Activated naive CD4-positive, alpha-beta T cell treated with anti-CD3 and anti-CD28 coated beads, Interleukin-2, amount 10 ng/mL, durations not matched to agents 7 days and 5 days (primary cell): ENCODE measurements around the gene CTDSPL.

ENCODE experiments used
- CTCF ChIA-PET: fragments of 350-600 bp; sonication (Branson Sonifier 250); formaldehyde crosslinking; loops from one replicate; lab custom pipeline; 2021; ENCODE audit warnings: antibody characterized with exemption; lab: Charles Lee
- DNase-seq: peaks from one replicate; pipeline ENCODE4 v3.0.0-alpha.2; 2020
- H3K27ac Mint-ChIP-seq: one replicate; pipeline ENCODE4 v1.8.0; 2021; ENCODE audit warnings: mild to moderate bottlenecking, moderate library complexity, mixed read lengths
- H3K27me3 Mint-ChIP-seq: one replicate; pipeline ENCODE4 v1.8.0; 2021; ENCODE audit warnings: mild to moderate bottlenecking, mixed read lengths
- H3K36me3 Mint-ChIP-seq: one replicate; pipeline ENCODE4 v1.8.0; 2021; ENCODE audit warnings: mixed read lengths
- H3K4me1 Mint-ChIP-seq: one replicate; pipeline ENCODE4 v1.8.0; 2021; ENCODE audit warnings: mixed read lengths
- H3K4me3 Mint-ChIP-seq: one replicate; pipeline ENCODE4 v1.8.0; 2021; ENCODE audit warnings: mild to moderate bottlenecking, moderate library complexity, mixed read lengths
- H3K9me3 Mint-ChIP-seq: one replicate; pipeline ENCODE4 v1.8.0; 2021; ENCODE audit warnings: mixed read lengths

Gene CTDSPL

GRCh38 chr3:37940242-37940908, 78.7 kb downstream of the CTDSPL start:
- Mint-ChIP-seq H3K27ac (no peak overlapping the region), H3K36me3 (no peaks in the 10 kb centered on the region), H3K27me3 (peaks cover 4% of the 10 kb centered on the region), H3K4me1 (peaks cover 2% of the 10 kb centered on the region), H3K4me3 (no peak overlapping the region), H3K9me3 (no peaks in the 10 kb centered on the region)
- CTCF ChIA-PET, result interaction anchor here (0.5 to 1.9 kb wide), 2 partner anchors 27 to 59 kb away, joined by 3 to 7 read pairs; no protein-coding TSS in a partner anchor
- DNase-seq, result no peak

DNA sequence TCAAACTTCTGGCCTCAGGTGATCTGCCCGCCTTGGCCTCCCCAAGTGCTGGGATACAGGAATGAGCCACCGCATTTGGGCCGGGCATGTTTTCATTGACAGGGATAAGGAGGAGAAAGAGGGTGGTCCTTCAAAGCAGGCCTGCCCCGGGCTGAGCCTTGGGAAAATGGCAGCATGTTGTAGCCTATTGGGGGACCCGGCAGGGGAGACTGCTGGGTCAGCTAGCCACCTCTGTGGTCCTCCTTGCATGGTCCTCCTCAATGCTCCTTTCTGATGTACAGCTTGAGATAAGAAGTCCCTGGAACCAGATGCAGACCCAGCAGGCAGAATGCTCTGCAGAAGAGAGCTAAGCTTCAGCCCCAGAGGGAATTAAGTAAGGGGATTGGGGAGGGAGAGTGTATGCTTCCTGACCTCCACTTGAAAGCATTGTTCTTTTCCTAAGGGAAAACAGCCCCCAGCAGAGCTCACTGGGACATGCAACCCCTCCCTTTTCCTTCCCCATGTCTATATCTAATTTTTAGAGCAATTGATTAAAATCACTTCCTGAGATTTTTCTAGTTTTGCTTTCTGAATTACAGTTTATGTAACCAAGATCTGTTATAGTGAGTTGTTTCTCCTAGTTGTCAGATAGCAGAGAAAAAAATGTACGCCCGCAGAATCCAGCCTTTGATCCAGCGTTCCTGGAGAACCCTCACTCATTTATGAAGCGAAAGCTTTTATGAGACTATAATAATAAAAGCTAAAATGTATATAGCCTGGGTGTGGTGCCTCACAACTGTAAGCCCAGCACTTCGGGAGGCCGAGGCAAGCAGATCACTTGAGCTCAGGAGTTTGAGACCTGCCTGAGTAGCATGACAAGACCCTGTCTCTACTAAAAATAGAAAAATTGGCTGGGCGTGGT, 80.2 kb downstream of the CTDSPL start:
- CTCF ChIA-PET, result no interaction called here
- Mint-ChIP-seq H3K27ac (no peak overlapping the region), H3K4me1 (peaks cover 2% of the 10 kb centered on the region), H3K9me3 (no peaks in the 10 kb centered on the region), H3K4me3 (no peak overlapping the region), H3K27me3 (peaks cover 4% of the 10 kb centered on the region), H3K36me3 (no peaks in the 10 kb centered on the region)
- no peak for DNase-seq

- Mint-ChIP-seq H3K27me3 (no peaks in the 10 kb centered on the region), H3K36me3 (no peaks in the 10 kb centered on the region), H3K9me3 (no peaks in the 10 kb centered on the region), H3K27ac (no peak overlapping the region), H3K4me3 (no peak overlapping the region), H3K4me1 (peaks cover 2% of the 10 kb centered on the region)
- CTCF ChIA-PET, result no interaction called here
- no peak for DNase-seq
These were observed 81.0 kb downstream of the CTDSPL start for GRCh38 chr3:37942646-37943045.

GRCh38 chr3:37943126-37943525, 81.4 kb downstream of the CTDSPL start:
- CTCF ChIA-PET, result no interaction called here
- Mint-ChIP-seq H3K4me3 (no peak overlapping the region), H3K27ac (no peak overlapping the region)

GRCh38 chr3:37943631-37944314, 82.1 kb downstream of the CTDSPL start:
- no peaks in the 10 kb centered on the region for H3K36me3 Mint-ChIP-seq
- no peaks in the 10 kb centered on the region for H3K9me3 Mint-ChIP-seq
- no peak overlapping the region for H3K4me3 Mint-ChIP-seq
- H3K27ac Mint-ChIP-seq, result no peak overlapping the region
- H3K4me1 Mint-ChIP-seq, result peaks cover 2% of the 10 kb centered on the region
- no peaks in the 10 kb centered on the region for H3K27me3 Mint-ChIP-seq
- CTCF ChIA-PET, result no interaction called here
- no peak for DNase-seq

More at GRCh38 chr3:37943126-37943525, 81.4 kb downstream of the CTDSPL start:
- no peak for DNase-seq
- Mint-ChIP-seq H3K9me3 (no peaks in the 10 kb centered on the region), H3K36me3 (no peaks in the 10 kb centered on the region), H3K4me1 (peaks cover 2% of the 10 kb centered on the region), H3K27me3 (no peaks in the 10 kb centered on the region)

- Mint-ChIP-seq H3K27me3 (no peaks in the 10 kb centered on the region), H3K27ac (no peak overlapping the region), H3K4me1 (peaks cover 2% of the 10 kb centered on the region), H3K9me3 (no peaks in the 10 kb centered on the region), H3K4me3 (no peak overlapping the region), H3K36me3 (no peaks in the 10 kb centered on the region)
- CTCF ChIA-PET, result interaction anchor here (1.9 kb wide), 1 partner anchor 24 kb away, joined by 5 read pairs; no protein-coding TSS in a partner anchor
- DNase-seq, result no peak
These were observed 82.7 kb downstream of the CTDSPL start for GRCh38 chr3:37944391-37944842.

GRCh38 chr3:37945156-37945806, 83.6 kb downstream of the CTDSPL start:
- Mint-ChIP-seq H3K27me3 (no peaks in the 10 kb centered on the region), H3K27ac (no peak overlapping the region), H3K9me3 (no peaks in the 10 kb centered on the region), H3K36me3 (no peaks in the 10 kb centered on the region), H3K4me3 (no peak overlapping the region), H3K4me1 (peaks cover 2% of the 10 kb centered on the region)
- DNase-seq, result no peak
- CTCF ChIA-PET, result interaction anchor here (1.9 kb wide), 1 partner anchor 23 kb away, joined by 5 read pairs; no protein-coding TSS in a partner anchor

DNA sequence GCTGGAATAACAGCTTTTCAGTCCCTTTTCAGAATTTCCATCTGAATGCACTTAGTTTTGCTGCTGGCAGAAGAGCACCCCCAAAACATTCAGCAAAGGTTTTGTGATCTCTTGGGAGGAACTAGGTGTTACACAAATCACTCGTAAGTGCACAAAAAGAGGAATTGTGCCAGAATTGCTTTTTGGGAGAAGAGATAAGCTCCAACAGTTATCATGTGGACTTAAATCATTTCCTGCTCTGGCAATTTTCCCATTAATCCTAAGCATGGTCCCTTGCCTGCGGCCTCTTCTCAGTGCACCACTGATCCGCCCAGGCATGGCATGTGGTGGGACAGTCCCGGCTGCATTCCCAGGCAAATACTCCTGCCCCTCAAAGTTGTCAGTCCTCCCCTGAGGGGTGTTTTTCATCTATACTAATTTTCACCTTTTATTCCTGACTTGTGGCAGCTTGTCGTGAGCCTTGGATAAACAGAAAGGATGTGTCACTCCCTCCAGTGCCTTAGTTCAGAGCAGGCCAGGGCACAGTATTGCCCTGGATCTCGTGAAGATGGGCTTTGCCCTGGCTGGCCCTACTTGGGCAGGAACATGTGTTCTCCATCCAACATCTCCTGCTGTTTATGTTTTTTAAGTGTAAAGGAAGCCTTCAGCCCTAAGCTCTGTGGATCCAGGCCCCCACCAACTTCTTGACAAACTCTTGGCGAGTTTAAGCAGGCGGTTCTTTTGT, 84.3 kb downstream of the CTDSPL start:
- no peak for DNase-seq
- no peak overlapping the region for H3K27ac Mint-ChIP-seq
- no peaks in the 10 kb centered on the region for H3K36me3 Mint-ChIP-seq
- no peaks in the 10 kb centered on the region for H3K9me3 Mint-ChIP-seq
- no peak overlapping the region for H3K4me3 Mint-ChIP-seq
- H3K27me3 Mint-ChIP-seq, result no peaks in the 10 kb centered on the region
- CTCF ChIA-PET, result interaction anchor here (1.9 kb wide), 1 partner anchor 22 kb away, joined by 5 read pairs; no protein-coding TSS in a partner anchor
- peaks cover 2% of the 10 kb centered on the region for H3K4me1 Mint-ChIP-seq

DNA sequence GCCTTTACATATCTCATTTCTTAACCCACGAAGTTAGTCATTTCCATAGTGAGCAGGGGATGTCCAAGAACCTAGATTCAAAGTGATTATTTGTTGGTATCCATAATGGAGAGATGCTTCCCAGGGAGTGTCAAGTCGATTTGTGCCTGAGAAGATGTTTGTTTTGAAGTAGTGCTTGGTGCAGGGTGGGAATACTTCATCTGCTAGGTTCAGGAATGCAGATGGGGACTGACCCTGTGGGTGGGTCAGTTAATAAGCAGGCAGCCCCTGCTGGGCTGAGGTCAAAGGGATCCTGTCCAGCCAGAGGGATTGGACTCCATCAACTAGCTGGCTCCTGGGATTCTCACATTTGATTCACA, 84.8 kb downstream of the CTDSPL start:
- Mint-ChIP-seq H3K36me3 (no peaks in the 10 kb centered on the region), H3K9me3 (no peaks in the 10 kb centered on the region), H3K4me3 (no peak overlapping the region), H3K27me3 (no peaks in the 10 kb centered on the region), H3K27ac (no peak overlapping the region), H3K4me1 (peaks cover 2% of the 10 kb centered on the region)
- DNase-seq, result no peak
- CTCF ChIA-PET, result no interaction called here

GRCh38 chr3:37949866-37950265, 88.2 kb downstream of the CTDSPL start:
- CTCF ChIA-PET, result interaction anchor here (1.6 kb wide), 1 partner anchor 94 kb away, joined by 4 read pairs; no protein-coding TSS in a partner anchor

GRCh38 chr3:37952564-37952963, 90.9 kb downstream of the CTDSPL start:
- CTCF ChIA-PET, result interaction anchor here (1.3 kb wide), 1 partner anchor 14 kb away, joined by 6 read pairs; no protein-coding TSS in a partner anchor
- H3K9me3 Mint-ChIP-seq, result no peaks in the 10 kb centered on the region
- no peaks in the 10 kb centered on the region for H3K27me3 Mint-ChIP-seq
- peaks cover 21% of the 10 kb centered on the region for H3K4me1 Mint-ChIP-seq
- no peak overlapping the region for H3K27ac Mint-ChIP-seq
- no peak overlapping the region for H3K4me3 Mint-ChIP-seq
- DNase-seq, result no peak
- H3K36me3 Mint-ChIP-seq, result no peaks in the 10 kb centered on the region

More at GRCh38 chr3:37949866-37950265, 88.2 kb downstream of the CTDSPL start:
- no peak overlapping the region for H3K27ac Mint-ChIP-seq
- no peaks in the 10 kb centered on the region for H3K4me1 Mint-ChIP-seq
- H3K9me3 Mint-ChIP-seq, result no peaks in the 10 kb centered on the region
- no peak overlapping the region for H3K4me3 Mint-ChIP-seq
- no peaks in the 10 kb centered on the region for H3K27me3 Mint-ChIP-seq
- DNase-seq, result no peak
- H3K36me3 Mint-ChIP-seq, result no peaks in the 10 kb centered on the region

- H3K27ac Mint-ChIP-seq, result no peak overlapping the region
- H3K9me3 Mint-ChIP-seq, result no peaks in the 10 kb centered on the region
- H3K4me1 Mint-ChIP-seq, result peaks cover 25% of the 10 kb centered on the region
- no peaks in the 10 kb centered on the region for H3K27me3 Mint-ChIP-seq
- DNase-seq, result no peak
- CTCF ChIA-PET, result no interaction called here
- no peak overlapping the region for H3K4me3 Mint-ChIP-seq
- H3K36me3 Mint-ChIP-seq, result no peaks in the 10 kb centered on the region
These were observed 91.5 kb downstream of the CTDSPL start for GRCh38 chr3:37953226-37953625.
